IPS-11a (cell line): Measurements from ENCODE around the gene TAS1R2.
"Not testable (repeated sequence)": the region's sequence is repeated elsewhere in the genome, so short reads cannot be mapped to it uniquely, and the experiment has no call there.

Source experiments
- H3K4me3 ChIP-seq: one replicate; pipeline ENCODE4 v1.5.1; 2013; ENCODE audit warnings: low read depth, low read length, control low read depth

Gene TAS1R2

GRCh38 chr1:18859560-18859959, at the start of gene TAS1R2:
TAS1R2 (minus strand) TSS chr1:18859660; CDS start chr1:18859660, 0 bp downstream.
- no peak within 1 kb of the TSS for H3K4me3 ChIP-seq

- no peak overlapping the region for H3K4me3 ChIP-seq
Measured at GRCh38 chr1:18907917-18908845, 48.7 kb upstream of the TAS1R2 start.

- H3K4me3 ChIP-seq = no peak overlapping the region
Measured at GRCh38 chr1:18907021-18907916, 47.8 kb upstream of the TAS1R2 start.

GRCh38 chr1:18903291-18903756, 43.9 kb upstream of the TAS1R2 start:
- H3K4me3 ChIP-seq = peak overlapping the region; percentile 53

GRCh38 chr1:18902523-18903290, 43.2 kb upstream of the TAS1R2 start, which contains the start of gene ALDH4A1:
ALDH4A1 (minus strand) TSS chr1:18902555; CDS start chr1:18902523, 32 bp downstream.
- H3K4me3 ChIP-seq = peak within 1 kb of the TSS; percentile 53

GRCh38 chr1:18901952-18902522, 42.6 kb upstream of the TAS1R2 start:
- peak overlapping the region; percentile 53 for H3K4me3 ChIP-seq

GRCh38 chr1:18901147-18901951, 41.9 kb upstream of the TAS1R2 start:
- H3K4me3 ChIP-seq = peak overlapping the region; percentile 53

- H3K4me3 ChIP-seq = no peak overlapping the region
Measured at GRCh38 chr1:18900303-18900841, 40.9 kb upstream of the TAS1R2 start.

GRCh38 chr1:18899363-18900049, 40.0 kb upstream of the TAS1R2 start:
- no peak overlapping the region for H3K4me3 ChIP-seq

GRCh38 chr1:18898567-18898966, 39.1 kb upstream of the TAS1R2 start:
- H3K4me3 ChIP-seq = no peak overlapping the region

- H3K4me3 ChIP-seq = no peak overlapping the region
Measured at GRCh38 chr1:18895317-18895716, 35.9 kb upstream of the TAS1R2 start.

GRCh38 chr1:18893120-18893519, 33.7 kb upstream of the TAS1R2 start:
- H3K4me3 ChIP-seq = no peak overlapping the region

GRCh38 chr1:18891858-18892257, 32.4 kb upstream of the TAS1R2 start:
- H3K4me3 ChIP-seq = not testable (repeated sequence)

- H3K4me3 ChIP-seq = no peak overlapping the region
Measured at GRCh38 chr1:18891426-18891780, 31.9 kb upstream of the TAS1R2 start.

GRCh38 chr1:18890706-18891425, 31.4 kb upstream of the TAS1R2 start:
- no peak overlapping the region for H3K4me3 ChIP-seq

GRCh38 chr1:18886003-18886335, 26.5 kb upstream of the TAS1R2 start:
- no peak overlapping the region for H3K4me3 ChIP-seq

- H3K4me3 ChIP-seq = no peak overlapping the region
Measured at GRCh38 chr1:18885311-18886002, 26.0 kb upstream of the TAS1R2 start.

- no peak overlapping the region for H3K4me3 ChIP-seq
Measured at GRCh38 chr1:18884727-18885126, 25.3 kb upstream of the TAS1R2 start.
